GM04503 (cell line): Measurements from ENCODE around the gene FNDC8.
"Not testable (repeated sequence)": the region's sequence is repeated elsewhere in the genome, so short reads cannot be mapped to it uniquely, and the experiment has no call there.

Experiments
- DNase-seq: peaks from one replicate; pipeline ENCODE4 v3.0.0-alpha.2; 2012; ENCODE audit warnings: low read depth

FNDC8 gene

DNA sequence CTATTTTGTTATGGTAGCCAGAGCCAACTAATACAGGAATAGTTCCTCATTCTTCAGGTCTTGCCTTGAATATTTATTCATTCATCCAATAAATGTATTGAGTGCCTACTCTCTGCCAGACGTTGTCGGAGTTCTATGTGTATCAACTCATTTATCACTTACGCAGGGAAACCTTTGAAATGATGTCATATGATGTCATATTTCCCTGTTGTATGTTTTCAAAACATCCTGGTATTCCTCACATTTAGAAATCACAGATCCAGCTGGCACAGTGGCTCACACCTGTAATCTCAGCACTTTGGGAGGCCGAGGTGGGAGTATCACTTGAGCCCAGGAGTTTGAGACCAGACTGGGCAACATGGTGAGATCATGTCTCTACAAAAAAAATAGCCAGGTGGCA is 23.4 kb downstream of the FNDC8 start:
- DNase-seq = no peak

DNA sequence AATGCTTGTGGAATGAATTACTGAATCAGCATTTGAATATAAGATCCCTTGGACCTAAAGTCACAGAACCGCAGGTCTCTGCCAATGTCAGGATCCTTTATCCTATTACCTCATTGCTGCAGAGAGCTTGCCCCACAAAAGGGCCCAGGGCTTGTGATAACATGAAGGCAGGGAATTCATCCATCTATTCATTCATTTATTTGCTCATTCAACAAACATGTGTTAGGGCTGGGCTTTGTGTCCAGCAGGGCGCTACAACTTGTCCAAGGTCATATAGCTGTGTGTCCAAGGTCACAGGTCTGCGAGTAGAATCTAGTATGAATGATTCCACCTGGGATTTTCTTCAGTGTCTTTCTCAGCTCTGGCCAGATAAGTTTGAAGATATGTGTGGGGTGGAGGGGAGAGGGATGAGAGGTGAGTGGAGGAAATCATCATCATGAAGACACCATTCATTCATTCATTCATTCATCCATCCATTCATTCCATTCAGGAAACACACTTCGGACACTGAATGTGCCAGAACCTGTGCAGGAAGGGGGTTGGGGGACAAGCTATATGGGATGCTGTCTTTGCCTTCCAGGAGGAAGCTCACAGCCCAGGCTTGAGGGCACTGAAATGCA is 24.9 kb downstream of the FNDC8 start:
- no peak for DNase-seq

- no peak for DNase-seq
Observed at GRCh38 chr17:35147375-35147905, 26.0 kb downstream of the FNDC8 start, which contains the start of gene UNC45B. TSS of gene UNC45B (plus strand) at chr17:35147817. CDS start at chr17:35148264, 447 bp downstream.

- no peak for DNase-seq
Observed at GRCh38 chr17:35148144-35148543, 26.7 kb downstream of the FNDC8 start.

- DNase-seq = no peak
Observed at GRCh38 chr17:35149941-35150340, 28.5 kb downstream of the FNDC8 start.

DNA sequence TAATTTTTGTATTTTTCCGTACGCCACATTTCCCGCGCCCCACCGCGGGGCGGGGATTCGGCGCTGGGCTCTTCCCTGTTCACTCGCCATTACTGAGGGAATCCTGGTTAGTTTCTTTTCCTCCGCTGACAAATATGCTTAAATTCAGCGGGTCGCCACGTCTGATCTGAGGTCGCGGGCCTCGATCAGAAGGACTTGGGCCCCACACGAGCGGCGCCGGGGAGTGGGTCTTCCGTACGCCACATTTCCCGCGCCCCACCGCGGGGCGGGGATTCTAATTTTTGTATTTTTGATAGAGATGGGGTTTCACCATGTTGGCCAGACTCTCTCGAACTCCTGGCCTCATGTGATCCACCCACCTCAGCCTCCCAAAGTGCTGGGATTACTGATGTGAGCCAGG is 29.7 kb downstream of the FNDC8 start:
- not testable (repeated sequence) for DNase-seq

GRCh38 chr17:35152421-35153140 is 31.2 kb downstream of the FNDC8 start:
- no peak for DNase-seq

GRCh38 chr17:35154196-35155165 is 33.1 kb downstream of the FNDC8 start:
- DNase-seq = no peak

DNA sequence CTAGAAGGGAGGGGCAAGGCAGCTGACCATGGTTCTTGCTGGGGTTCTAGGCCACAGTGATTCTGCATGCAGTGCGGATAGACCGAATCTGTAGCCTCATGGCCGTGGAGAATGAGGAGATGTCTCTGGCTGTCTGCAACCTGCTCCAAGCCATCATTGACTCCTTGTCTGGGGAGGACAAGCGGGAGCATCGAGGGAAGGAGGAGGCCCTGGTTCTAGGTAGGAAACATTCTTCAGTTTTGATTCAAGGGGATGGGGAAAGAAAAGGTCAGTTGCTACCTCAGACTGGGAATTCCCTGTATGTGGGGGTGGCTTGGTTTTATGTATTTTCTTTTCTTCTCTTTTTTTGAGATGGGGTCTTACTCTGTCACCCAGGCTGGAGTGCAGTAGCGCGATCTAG is 33.8 kb downstream of the FNDC8 start:
- no peak for DNase-seq

DNA sequence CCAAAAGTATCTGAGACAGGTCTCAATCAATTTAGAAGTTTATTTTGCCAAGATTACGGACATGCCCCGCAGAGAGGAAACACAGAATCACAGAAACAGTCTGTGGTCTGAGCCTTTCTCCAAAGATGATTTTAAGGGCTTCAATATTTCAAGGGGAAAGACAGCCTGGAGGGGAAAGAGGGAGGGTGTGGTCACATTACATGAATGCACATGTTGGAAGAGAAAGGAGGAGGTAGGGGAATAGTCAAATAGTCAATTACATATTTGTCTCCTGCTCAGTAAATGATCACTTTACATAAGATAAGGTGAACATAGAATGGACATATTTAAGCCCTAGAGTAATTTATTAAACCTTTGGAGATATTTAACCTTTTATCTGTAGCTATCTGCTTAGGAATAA is 38.5 kb downstream of the FNDC8 start:
- no peak for DNase-seq

GRCh38 chr17:35160354-35161201 is 39.2 kb downstream of the FNDC8 start:
- no peak for DNase-seq

GRCh38 chr17:35161281-35161761 is 39.9 kb downstream of the FNDC8 start:
- no peak for DNase-seq

- DNase-seq = no peak
Observed at GRCh38 chr17:35162755-35163154, 41.3 kb downstream of the FNDC8 start.

DNA sequence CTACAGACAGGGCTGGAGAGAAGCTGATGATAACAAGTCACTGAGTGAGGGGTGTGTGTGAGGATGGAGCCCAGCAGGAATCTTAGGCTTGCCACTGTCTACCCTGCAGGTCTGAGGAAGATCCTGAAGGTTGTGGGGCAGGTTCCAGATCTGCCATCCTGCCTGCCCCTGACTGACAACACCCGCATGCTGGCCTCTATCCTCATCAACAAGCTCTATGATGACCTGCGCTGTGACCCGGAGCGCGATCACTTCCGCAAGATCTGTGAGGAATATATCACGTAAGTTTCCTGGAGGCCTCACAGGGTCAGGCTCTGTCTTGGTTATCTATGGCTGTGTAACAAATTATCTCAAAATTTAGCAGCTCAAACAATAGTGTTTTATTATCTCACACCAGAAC is 42.5 kb downstream of the FNDC8 start:
- no peak for DNase-seq

DNA sequence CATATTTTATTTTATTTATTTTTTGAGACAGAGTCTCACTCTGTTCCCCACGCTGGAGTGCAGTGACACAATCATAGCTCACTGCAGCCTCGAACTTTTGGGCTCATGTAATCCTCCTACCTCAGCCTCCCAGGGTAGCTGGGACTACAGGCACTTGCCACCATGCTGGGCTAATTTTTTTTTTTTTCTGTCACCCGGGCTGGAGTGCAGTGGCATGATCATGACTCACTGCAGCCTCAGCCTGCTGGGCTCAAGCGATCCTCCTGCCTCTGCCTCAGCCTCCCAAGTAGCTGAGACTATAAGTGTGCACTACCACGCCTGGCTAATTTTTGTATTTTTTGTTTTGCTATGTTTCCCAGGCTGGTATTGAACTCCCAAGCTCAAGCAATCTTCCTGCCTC is 43.3 kb downstream of the FNDC8 start:
- no peak for DNase-seq

- DNase-seq = no peak
Observed at GRCh38 chr17:35166526-35166925, 45.1 kb downstream of the FNDC8 start.

DNA sequence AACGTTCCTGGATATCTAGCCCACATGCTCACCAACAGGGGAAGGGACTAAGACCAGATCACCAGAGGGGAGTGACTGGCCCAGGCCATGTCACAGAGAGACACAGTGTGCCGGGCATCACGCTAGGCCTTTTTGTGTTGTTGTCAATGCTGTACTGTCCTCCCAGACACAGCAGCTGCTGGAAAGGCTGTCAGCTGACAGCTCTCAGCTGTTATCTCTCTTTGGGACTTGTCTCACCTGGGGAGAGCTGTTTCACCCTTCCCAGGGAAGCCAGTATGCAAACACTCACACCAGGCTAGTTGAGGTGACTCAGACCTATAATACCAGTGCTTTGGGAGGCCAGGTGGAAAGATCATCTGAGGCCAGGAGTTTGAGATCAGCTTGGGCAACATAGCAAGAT is 45.6 kb downstream of the FNDC8 start:
- no peak for DNase-seq

- DNase-seq = peak; percentile 12
Observed at GRCh38 chr17:35167666-35168065, 46.3 kb downstream of the FNDC8 start.

DNA sequence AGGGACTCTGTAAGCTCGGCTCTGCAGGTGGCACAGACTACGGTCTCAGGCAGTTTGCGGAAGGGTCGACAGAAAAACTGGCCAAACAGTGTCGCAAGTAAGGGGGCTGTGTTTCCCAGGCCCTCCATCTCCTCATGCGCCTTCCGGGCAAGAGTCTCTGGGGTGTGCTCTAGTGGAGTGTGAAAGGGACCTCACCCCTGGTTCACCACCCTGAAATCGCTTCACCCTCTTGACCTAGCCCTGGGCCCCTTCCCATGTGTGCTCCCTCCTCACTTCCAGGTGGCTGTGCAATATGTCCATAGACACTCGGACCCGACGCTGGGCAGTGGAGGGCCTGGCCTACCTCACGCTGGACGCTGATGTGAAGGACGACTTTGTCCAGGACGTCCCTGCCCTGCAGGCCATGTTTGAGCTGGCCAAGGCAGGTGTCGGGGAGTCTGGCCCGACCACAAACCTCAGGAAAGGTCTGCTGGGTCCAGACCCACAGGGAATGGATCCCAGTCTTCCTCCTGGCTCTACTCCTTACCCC is 48.5 kb downstream of the FNDC8 start:
- DNase-seq = no peak

DNA sequence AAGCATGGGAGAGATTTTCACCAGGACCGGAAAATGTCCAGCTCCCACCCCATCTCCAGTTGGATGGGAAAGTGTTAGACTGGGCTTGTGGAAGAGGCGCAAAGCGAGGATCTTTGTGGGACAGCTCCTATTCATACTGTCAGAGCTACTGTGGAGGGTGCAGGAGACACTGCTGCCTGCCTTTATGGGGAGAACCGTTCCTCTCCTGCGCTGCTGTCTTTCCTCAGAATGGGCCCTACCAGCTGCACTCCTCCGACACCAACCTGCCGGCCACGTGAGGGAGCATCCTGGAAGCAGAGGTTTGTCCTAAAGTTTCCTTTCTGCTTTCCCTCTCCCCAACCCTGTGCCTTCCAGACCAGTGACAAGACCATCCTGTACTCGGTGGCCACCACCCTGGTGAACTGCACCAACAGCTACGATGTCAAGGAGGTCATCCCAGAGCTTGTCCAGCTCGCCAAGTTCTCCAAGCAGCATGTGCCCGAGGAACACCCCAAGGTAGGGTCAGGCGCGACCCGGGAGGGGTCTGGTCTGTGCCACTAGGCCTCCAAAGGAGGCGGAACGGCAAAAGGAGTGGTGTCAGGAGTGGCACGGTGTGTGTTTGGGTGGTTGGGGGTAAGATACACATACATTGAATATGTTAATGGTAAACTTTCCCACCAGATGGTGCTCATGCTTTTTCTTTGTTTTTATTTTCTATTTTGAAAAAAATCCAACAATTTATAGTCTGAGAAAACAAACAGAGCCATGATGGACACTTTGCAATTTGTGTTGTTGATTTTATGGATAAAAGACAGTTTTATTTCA is 49.8 kb downstream of the FNDC8 start:
- DNase-seq = no peak
